IMR-90 (cell line): ENCODE results near the gene MAGI1.

Source experiments
- BHLHE40 ChIP-seq: fragments of 150-350 bp; IDR thresholded peaks from 2 replicates; pipeline ENCODE4 v1.6.1; 2016; ENCODE audit warnings: mild to moderate bottlenecking, low read depth, low read length
- CHD1 ChIP-seq: IDR thresholded peaks from 2 replicates; pipeline ENCODE4 v1.6.1; 2012; ENCODE audit warnings: low read depth, low read length, improper control_type of control experiment
- FOS ChIP-seq: fragments of 150-350 bp; IDR thresholded peaks from 2 replicates; pipeline ENCODE4 v1.6.1; 2016; ENCODE audit warnings: low read depth, low read length
- MAFK ChIP-seq: IDR thresholded peaks from 2 replicates; pipeline ENCODE4 v1.6.1; 2012; ENCODE audit warnings: low read depth, low read length, improper control_type of control experiment
- POLR2A ChIP-seq: IDR thresholded peaks from 2 replicates; pipeline ENCODE4 v1.6.1; 2012; ENCODE audit warnings: mild to moderate bottlenecking, low read depth, low read length
- RAD21 ChIP-seq: IDR thresholded peaks from 2 replicates; pipeline ENCODE4 v1.6.1; 2012; ENCODE audit warnings: low read length, improper control_type of control experiment
- RCOR1 ChIP-seq: IDR thresholded peaks from 2 replicates; pipeline ENCODE4 v1.6.1; 2012; ENCODE audit warnings: mild to moderate bottlenecking, low read length, improper control_type of control experiment; ENCODE audit not compliant: insufficient replicate concordance
- RFX5 ChIP-seq: IDR thresholded peaks from 2 replicates; pipeline ENCODE4 v1.8.0; 2012; ENCODE audit warnings: low read depth, mild to moderate bottlenecking, low read length, moderate library complexity
- SMC3 ChIP-seq: fragments of 150-350 bp; IDR thresholded peaks from 2 replicates; pipeline ENCODE4 v1.6.1; 2016; ENCODE audit warnings: low read depth, mild to moderate bottlenecking, antibody characterized with exemption, low read length, moderate library complexity
- TF ChIP-seq, protein P1 (sequence below): conservative IDR thresholded peaks from 2 replicates; pipeline ENCODE4 v1.5.1; 2012; ENCODE audit warnings: mild to moderate bottlenecking, low read depth, low read length, improper control_type of control experiment
- TF ChIP-seq, protein P2 (sequence below): fragments of 150-350 bp; IDR thresholded peaks from 2 replicates; pipeline ENCODE4 v1.6.1; 2016; ENCODE audit warnings: low read depth, mild to moderate bottlenecking, low read length, moderate library complexity, borderline replicate concordance

DNA sequence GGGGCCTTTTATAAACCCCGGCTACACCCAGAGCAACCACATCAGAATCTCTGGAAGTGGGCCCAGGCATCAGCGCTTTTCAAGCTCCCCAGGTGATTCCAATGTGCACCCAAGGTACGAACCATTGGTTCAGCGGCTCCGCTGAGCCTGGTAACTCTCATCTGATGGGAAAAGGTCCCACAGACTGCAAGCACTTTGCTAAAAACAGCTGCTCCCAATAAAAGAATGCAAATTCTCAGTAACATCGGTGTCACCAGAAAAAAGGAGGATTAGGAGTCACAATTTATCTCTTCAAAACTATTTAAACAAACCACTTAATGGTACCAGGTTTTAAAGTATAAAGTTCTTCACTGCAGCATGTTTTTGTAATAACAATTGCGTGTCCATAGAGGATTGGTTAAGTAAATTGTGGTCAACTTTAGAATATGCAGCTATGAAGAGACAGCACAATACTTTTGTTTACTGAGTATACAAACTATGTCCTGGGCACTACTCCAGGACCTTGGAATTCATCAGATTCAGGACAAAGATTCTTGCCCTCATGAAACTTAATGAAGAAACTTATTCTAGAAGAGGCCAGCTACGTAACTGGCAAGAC, 690.2 kb downstream of the MAGI1 start:
- TF ChIP-seq, protein P1, sequence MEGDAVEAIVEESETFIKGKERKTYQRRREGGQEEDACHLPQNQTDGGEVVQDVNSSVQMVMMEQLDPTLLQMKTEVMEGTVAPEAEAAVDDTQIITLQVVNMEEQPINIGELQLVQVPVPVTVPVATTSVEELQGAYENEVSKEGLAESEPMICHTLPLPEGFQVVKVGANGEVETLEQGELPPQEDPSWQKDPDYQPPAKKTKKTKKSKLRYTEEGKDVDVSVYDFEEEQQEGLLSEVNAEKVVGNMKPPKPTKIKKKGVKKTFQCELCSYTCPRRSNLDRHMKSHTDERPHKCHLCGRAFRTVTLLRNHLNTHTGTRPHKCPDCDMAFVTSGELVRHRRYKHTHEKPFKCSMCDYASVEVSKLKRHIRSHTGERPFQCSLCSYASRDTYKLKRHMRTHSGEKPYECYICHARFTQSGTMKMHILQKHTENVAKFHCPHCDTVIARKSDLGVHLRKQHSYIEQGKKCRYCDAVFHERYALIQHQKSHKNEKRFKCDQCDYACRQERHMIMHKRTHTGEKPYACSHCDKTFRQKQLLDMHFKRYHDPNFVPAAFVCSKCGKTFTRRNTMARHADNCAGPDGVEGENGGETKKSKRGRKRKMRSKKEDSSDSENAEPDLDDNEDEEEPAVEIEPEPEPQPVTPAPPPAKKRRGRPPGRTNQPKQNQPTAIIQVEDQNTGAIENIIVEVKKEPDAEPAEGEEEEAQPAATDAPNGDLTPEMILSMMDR = no peak
- no peak for TF ChIP-seq POLR2A
- no peak for TF ChIP-seq RCOR1
- no peak for TF ChIP-seq FOS
- no peak for TF ChIP-seq RFX5
- no peak for TF ChIP-seq MAFK
- no peak for TF ChIP-seq SMC3
- no peak for TF ChIP-seq BHLHE40
- TF ChIP-seq, protein P2, sequence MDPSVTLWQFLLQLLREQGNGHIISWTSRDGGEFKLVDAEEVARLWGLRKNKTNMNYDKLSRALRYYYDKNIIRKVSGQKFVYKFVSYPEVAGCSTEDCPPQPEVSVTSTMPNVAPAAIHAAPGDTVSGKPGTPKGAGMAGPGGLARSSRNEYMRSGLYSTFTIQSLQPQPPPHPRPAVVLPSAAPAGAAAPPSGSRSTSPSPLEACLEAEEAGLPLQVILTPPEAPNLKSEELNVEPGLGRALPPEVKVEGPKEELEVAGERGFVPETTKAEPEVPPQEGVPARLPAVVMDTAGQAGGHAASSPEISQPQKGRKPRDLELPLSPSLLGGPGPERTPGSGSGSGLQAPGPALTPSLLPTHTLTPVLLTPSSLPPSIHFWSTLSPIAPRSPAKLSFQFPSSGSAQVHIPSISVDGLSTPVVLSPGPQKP = no peak
- TF ChIP-seq RAD21 = no peak
- no peak for TF ChIP-seq CHD1
